ENCODE measurements around the gene ISCA2. TPM values are rescaled to one million over a fixed set of nuclear protein-coding genes. Genes with fewer than 3 reads are reported as not detected.

ISCA2 gene
- total RNA-seq, 3 donors from 2014 or later (not counting 1 experiment from before 2014, with no cell fraction given), result 12.0 to 18.2 (median 15.3) TPM

GRCh38 chr14:74465335-74465734 lies 28.2 kb upstream of the ISCA2 start:
- Histone ChIP-seq H3K36me3 (ENCODE audit: control insufficient read depth, insufficient read depth, low read length) (no peaks in the 10 kb centered on the region), H3K4me1 (ENCODE audit: control insufficient read depth, insufficient read depth, low read length) (no peaks in the 10 kb centered on the region), H3K4me3 (ENCODE audit: low read length) (no peak overlapping the region), H3K27ac (ENCODE audit: low read length) (no peak overlapping the region), H3K9me3 (ENCODE audit: control insufficient read depth, insufficient read depth, low read length) (no peaks in the 10 kb centered on the region), H3K27me3 (ENCODE audit: control insufficient read depth, insufficient read depth, low read length) (no peaks in the 10 kb centered on the region)
- Mint-ChIP-seq H3K27me3 (ENCODE audit: low read depth in 2 of 2) (peaks cover 14 to 20% of the 10 kb centered on the region in 2 donors), H3K4me1 (no peaks in the 10 kb centered on the region), H3K36me3 (no peaks in the 10 kb centered on the region), H3K9me3 (no peaks in the 10 kb centered on the region), H3K4me3 (no peak overlapping the region), H3K27ac (no peak overlapping the region)
- no peak for TF ChIP-seq CTCF (IDR thresholded peaks at IDR 0.05)
- 100% methylated on average over 2 of the region's 2 CpGs for WGBS (ENCODE audit: insufficient coverage)
- DNase-seq (no peak), ATAC-seq (no peak)
- intact Hi-C loops (cut with micrococcal nuclease), result no loop called here

- DNase-seq (no peak), ATAC-seq (no peak)
- Histone ChIP-seq H3K27me3 (ENCODE audit: control insufficient read depth, insufficient read depth, low read length) (no peaks in the 10 kb centered on the region), H3K4me1 (ENCODE audit: control insufficient read depth, insufficient read depth, low read length) (no peaks in the 10 kb centered on the region), H3K4me3 (ENCODE audit: low read length) (no peak overlapping the region), H3K36me3 (ENCODE audit: control insufficient read depth, insufficient read depth, low read length) (peaks cover under 1% of the 10 kb centered on the region), H3K27ac (ENCODE audit: low read length) (no peak overlapping the region), H3K9me3 (ENCODE audit: control insufficient read depth, insufficient read depth, low read length) (no peaks in the 10 kb centered on the region)
- peaks cover under 1 to 2% of the 10 kb centered on the region in 2 donors for H3K27me3 Mint-ChIP-seq (ENCODE audit: low read depth in 2 of 2)
- intact Hi-C loops (cut with micrococcal nuclease), result no loop called here
- H3K27ac Mint-ChIP-seq, result no peak overlapping the region
- H3K9me3 Mint-ChIP-seq, result no peaks in the 10 kb centered on the region
- TF ChIP-seq CTCF (IDR thresholded peaks at IDR 0.05), result no peak
- H3K4me1 Mint-ChIP-seq, result no peaks in the 10 kb centered on the region
- H3K36me3 Mint-ChIP-seq, result no peaks in the 10 kb centered on the region
- no peak overlapping the region for H3K4me3 Mint-ChIP-seq
- WGBS (ENCODE audit: insufficient coverage), result 91% methylated on average over 3 of the region's 3 CpGs
These were observed 25.1 kb upstream of the ISCA2 start for GRCh38 chr14:74468513-74468912.

DNA sequence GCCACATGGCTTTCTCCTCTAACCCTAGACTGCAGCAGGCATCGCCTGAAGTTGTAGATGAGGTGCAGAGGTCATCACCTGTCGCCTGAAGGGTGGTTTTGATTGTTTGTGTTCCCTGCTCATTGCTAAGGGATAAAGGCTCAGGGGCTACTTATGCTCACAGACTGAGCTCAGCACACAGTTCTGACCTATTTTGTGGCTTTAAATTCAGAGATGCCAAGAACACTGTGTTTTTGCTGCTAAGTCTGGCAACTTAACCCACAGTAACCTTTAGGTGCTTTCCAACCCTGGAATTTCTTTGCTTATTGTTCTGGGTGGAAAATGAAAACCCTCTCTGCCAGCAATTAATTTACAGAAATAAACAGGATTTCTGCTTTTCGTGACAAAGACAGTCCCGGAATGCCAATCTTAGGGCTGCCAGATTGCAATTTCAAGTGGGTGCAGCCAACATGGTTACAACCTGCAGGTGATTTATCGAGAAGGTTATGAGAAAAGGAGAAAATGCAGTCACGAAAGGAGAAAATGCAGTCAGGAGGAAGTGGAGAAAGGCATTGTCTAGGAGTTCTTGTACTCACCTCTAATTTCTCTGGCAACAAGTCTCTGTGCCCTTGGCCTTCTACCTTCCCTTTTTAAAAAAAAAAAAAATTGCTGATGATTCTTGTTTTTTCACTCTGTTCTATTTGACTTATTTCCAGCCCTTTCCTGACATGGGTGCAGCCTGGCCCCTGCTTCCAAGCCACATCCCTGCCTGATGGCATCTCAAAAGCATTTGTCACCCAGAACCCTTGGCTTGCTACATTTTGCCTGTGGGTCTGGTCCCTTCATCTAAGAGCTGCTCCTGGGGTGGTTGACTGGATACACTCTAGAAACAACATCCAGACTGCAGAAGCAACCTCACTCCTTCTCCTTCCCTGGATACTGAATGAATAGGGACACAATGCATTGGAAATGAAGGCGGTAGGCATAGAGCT lies 23.7 kb upstream of the ISCA2 start:
- no peak for TF ChIP-seq CTCF (IDR thresholded peaks at IDR 0.05)
- no peaks in the 10 kb centered on the region for H3K4me1 Mint-ChIP-seq
- no peaks in the 10 kb centered on the region for H3K27me3 ChIP-seq (ENCODE audit: control insufficient read depth, insufficient read depth, low read length)
- no peak overlapping the region for H3K4me3 ChIP-seq (ENCODE audit: low read length)
- no peak overlapping the region for H3K4me3 Mint-ChIP-seq
- H3K36me3 Mint-ChIP-seq, result no peaks in the 10 kb centered on the region
- no peaks in the 10 kb centered on the region for H3K4me1 ChIP-seq (ENCODE audit: control insufficient read depth, insufficient read depth, low read length)
- peaks cover 4% of the 10 kb centered on the region for H3K36me3 ChIP-seq (ENCODE audit: control insufficient read depth, insufficient read depth, low read length)
- no peak for DNase-seq
- H3K9me3 Mint-ChIP-seq, result no peaks in the 10 kb centered on the region
- ATAC-seq, result no peak
- no peaks in the 10 kb centered on the region for H3K9me3 ChIP-seq (ENCODE audit: control insufficient read depth, insufficient read depth, low read length)
- no peak overlapping the region for H3K27ac Mint-ChIP-seq
- no peak overlapping the region for H3K27ac ChIP-seq (ENCODE audit: low read length)
- H3K27me3 Mint-ChIP-seq (ENCODE audit: low read depth in 2 of 2), result no peaks in the 10 kb centered on the region
- WGBS (ENCODE audit: insufficient coverage), result 90% methylated on average over 7 of the region's 7 CpGs
- intact Hi-C loops (cut with micrococcal nuclease), result no loop called here
